Non-pigmented ciliary epithelial cell (primary cell): ENCODE results near the gene ATXN7L3.
"Not testable (repeated sequence)": the region's sequence is repeated elsewhere in the genome, so short reads cannot be mapped to it uniquely, and the experiment has no call there.

Experiments used
- DNase-seq: peaks from one replicate; pipeline ENCODE4 v3.0.0-alpha.2; 2010; ENCODE audit warnings: low read depth

ATXN7L3 gene, protein sequence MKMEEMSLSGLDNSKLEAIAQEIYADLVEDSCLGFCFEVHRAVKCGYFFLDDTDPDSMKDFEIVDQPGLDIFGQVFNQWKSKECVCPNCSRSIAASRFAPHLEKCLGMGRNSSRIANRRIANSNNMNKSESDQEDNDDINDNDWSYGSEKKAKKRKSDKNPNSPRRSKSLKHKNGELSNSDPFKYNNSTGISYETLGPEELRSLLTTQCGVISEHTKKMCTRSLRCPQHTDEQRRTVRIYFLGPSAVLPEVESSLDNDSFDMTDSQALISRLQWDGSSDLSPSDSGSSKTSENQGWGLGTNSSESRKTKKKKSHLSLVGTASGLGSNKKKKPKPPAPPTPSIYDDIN

GRCh38 chr17:44199553-44200477 lies at the start of gene ATXN7L3:
Gene ATXN7L3, minus strand, starts transcription at chr17:44199884. Its CDS starts 1,814 bp downstream, at chr17:44198070.
- peak; percentile 87 for DNase-seq

- DNase-seq: no peak
These were observed 48.4 kb upstream of the ATXN7L3 start for GRCh38 chr17:44247876-44248736.

GRCh38 chr17:44247440-44247841 lies 47.8 kb upstream of the ATXN7L3 start:
- no peak for DNase-seq

GRCh38 chr17:44241106-44241624 lies 41.5 kb upstream of the ATXN7L3 start:
- no peak for DNase-seq

DNA sequence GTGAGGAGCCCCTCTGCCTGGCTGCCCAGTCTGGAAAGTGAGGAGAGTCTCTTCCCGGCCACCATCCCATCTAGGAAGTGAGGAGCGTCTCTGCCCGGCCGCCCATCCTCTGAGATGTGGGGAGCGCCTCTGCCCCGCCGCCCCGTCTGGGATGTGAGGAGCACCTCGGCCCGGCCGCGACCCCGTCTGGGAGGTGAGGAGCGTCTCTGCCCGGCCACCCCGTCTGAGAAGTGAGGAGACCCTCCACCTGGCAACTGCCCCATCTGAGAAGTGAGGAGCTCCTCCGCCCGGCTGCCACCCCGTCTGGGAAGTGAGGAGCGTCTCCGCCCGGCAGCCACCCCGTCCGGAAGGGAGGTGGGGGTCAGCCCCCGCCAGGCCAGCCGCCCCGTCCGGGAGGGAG lies 38.2 kb upstream of the ATXN7L3 start:
- not testable (repeated sequence) for DNase-seq

DNA sequence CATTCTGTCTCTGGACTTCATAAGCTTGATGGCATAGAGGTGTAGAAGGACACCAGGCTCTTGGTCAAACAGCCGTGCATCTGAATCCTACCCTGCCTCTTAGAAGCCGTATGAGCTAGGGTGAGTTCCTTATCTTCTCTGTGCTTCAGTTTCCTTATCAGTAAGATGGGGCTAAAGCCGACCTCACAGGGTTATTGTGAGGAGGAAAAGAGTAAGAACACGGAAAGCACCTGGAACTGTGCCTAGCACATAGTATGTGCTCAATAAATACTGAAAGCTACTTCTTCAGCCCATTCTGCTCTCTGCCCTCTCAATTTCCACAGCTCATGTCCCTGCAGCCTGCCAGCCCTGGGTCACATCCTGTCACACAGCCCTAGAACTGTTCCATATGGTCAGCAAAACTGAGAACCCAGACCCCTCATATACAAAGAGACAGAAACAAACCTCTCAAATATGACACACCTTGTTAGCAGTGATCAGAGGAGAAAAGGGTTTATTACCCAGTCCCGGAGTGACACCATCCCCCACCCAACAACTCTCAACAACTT lies 36.8 kb upstream of the ATXN7L3 start:
- DNase-seq: no peak

DNA sequence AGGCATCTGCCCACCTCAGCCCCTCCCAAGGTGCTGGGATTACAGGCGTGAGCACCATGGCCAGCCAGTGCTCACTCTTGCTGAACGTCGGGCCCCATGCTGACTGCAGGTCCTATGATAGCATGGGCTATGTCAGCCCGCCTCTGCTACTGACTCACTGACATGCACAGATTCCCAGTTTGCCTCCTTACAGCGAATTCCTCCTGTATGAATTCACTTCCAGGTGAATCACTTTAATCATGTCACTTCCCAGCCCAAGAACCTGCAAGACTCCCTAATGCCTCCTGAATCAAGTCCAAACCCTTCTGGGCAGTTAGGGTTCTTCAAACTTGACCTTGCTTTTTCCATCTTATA lies 35.9 kb upstream of the ATXN7L3 start:
- DNase-seq: peak; percentile 70

DNA sequence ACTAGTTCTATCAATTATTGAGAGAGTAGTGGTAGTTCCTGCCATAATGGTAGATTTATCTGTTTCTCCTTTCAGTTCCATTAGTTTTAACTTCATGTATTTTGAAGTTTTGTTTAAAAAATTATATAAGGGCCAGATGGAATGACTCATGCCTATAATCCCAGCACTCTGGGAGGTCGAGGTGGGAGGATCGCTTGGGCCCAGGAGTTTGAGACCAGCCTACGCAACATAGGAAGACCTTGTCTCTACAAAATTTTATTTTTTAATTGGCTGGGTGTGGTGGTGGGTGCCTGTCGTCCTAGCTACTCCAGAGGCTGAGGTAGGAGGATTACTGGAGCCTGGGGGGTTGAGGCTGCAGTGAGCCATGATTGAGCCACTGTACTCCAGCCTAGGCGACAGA lies 33.9 kb upstream of the ATXN7L3 start:
- no peak for DNase-seq

- DNase-seq: no peak
These were observed 32.4 kb upstream of the ATXN7L3 start for GRCh38 chr17:44232061-44232460.

DNA sequence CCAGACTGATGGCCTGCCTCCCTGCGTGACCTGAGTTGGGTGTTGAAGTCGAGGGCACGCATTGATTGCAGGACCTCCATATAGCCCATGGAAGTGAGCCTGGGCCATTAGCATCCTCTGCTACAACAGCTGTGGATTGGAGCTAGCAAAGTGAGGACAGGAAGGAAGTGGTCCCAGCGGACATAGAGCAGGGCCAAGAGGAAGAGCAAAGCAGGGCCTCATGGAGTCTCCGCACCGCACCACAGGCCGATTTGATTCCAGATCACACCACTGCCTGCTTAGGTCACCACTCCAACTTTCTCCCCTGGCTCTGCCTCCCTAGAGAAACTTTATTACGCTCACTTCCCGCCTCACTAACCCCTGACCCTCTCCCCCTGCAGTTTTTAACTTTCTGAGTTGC lies 30.5 kb upstream of the ATXN7L3 start:
- DNase-seq: no peak

GRCh38 chr17:44229090-44229489 lies 29.4 kb upstream of the ATXN7L3 start:
- DNase-seq: no peak

- no peak for DNase-seq
These were observed 23.9 kb upstream of the ATXN7L3 start for GRCh38 chr17:44223541-44224071.

DNA sequence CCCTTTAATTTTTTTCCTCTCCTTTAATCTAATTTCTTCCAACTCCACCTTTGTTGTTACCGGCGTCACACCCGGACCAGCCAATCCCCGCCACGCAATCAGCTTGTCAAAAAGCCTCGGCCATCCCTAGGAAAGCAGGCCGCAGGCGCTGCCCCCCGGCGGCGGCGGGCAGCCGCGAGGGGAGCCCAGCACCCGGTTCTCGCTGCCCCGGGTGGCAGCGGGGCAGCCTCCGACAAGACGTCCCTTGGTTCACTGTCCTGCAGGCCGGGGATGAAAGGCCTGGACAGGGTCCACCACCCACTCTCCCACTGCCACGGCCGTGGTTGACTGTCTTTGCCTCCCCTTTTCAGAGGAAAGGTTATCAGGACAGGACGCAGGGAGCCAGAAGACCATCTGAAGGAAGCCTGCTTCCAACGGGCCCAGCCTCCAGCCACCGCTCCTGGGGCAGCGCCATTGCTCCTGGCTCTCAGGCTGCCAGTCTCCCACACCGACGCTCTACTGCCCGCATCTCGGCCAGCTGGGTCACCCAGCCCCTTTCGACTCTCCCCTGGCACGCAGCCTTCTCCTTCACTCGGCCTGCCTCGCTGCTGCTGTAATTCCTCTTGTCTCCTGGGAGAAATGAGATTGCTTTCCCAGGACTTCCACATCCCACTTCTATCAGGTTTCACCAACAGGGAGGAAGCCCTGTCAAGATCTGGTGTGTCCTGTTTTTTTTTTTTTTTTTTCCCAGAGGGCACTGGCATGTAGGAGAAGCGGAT lies 22.6 kb upstream of the ATXN7L3 start:
- no peak for DNase-seq

DNA sequence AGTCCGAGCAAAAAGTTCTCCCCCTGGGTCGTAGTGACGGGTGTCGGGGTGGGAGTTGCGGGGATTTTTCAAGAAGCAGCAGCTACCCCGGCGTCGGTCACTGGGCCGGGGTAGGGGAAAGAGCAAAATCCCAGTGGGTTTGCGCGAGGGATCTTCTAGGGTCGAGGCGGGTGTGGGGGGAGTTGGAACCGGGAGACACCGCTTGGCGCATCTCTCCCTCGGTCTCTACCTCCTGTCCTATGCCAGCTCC lies 22.1 kb upstream of the ATXN7L3 start:
- DNase-seq: no peak

GRCh38 chr17:44221084-44221861 lies 21.6 kb upstream of the ATXN7L3 start:
- no peak for DNase-seq

- DNase-seq: no peak
These were observed 20.8 kb upstream of the ATXN7L3 start for GRCh38 chr17:44220213-44221083.

- DNase-seq: no peak
These were observed 20.0 kb upstream of the ATXN7L3 start, which contains the start of gene UBTF for GRCh38 chr17:44219616-44220212. Gene UBTF, minus strand, starts transcription at chr17:44219675. Its CDS starts 1,446 bp downstream, at chr17:44218229.

- no peak for DNase-seq
These were observed 19.5 kb upstream of the ATXN7L3 start for GRCh38 chr17:44219108-44219615.
